D721Med (cell line): ENCODE results near the gene IL4I1.

Experiments used
- DNase-seq: peaks from one replicate; pipeline ENCODE4 v3.0.0; 2011; ENCODE audit warnings: low spot score; ENCODE audit not compliant: insufficient read length
- FAIRE-seq: peaks from 2 replicates; lab custom pipeline; 2011; peaks lifted over from hg19 to GRCh38; lab: Jason Lieb, UNC
- CTCF ChIP-seq: IDR thresholded peaks from 2 replicates; pipeline ENCODE4 v1.5.1; 2012; ENCODE audit warnings: mild to moderate bottlenecking, control low read depth; ENCODE audit not compliant: insufficient read depth; ENCODE audit errors: missing control alignments

IL4I1 gene

GRCh38 chr19:49857061-49857837, 39.4 kb downstream of the IL4I1 start:
- TF ChIP-seq CTCF, result no peak
- FAIRE-seq (no peak), DNase-seq (peak; percentile 13)

DNA sequence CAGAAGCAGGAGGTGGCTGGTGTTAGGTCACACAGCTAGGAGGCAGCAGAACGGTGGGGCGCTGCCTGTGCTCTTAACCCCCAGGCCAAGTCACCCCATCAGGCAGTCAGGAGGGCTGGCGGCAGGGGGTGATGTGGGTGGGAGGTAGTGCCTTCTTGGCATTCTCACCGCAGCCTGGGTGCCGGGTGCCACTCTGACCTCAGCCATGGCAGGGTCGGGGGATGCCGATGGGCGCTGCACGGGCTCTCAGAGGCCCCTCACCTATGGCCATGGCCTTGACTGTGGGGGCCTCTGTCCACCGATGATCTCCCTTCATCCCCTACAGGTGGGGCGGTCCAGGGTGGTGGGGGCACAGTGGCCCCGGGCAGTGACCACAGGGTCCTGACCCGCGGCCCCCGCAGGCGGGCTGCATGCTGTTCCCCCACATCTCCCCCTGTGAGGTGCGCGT, 40.1 kb downstream of the IL4I1 start:
- no peak for TF ChIP-seq CTCF
- DNase-seq (peak; percentile 7), FAIRE-seq (no peak)

DNA sequence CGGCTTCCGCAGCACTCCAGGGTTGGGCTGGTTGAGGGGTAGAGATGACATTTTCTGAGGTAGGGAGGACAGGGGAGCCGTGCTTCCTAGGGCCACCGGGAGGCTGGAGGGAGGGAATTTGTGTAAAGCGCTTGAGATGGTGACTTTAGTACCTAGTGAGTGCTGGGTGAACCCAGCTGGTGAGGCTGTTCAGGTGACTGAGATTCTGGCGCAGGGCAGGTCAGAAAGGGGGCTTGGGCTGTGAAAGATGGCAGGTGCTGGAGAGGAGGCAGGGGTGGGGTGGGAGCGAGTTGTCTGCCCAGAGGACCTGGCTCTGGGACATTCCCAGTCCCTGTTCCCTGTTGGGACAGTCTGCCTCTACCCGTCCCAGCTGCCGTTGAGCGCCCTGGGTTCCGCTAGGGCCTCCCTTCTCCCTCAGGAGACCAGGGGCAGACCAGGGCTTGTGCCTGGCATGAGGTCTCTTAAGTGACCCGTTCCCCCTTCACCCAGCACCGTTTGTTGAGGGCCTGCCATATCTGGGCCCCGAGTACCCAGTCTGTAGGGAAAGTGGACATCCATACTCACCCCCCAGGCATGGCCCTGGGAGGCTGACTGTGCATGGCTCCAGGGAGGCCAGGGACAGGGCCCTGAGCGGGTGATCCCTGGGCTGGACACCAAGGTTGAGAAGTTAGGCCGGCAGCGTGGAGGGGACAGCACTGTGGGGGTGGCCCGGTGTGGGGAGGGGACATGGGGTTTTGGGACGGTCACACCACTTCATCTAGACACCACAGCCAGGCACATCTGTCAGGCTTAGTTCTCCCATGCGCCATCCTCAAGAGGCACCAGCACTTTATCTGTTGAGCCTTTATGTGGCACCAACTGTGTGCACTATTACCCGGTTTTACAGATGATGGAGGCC, 40.8 kb downstream of the IL4I1 start:
- DNase-seq (peak; percentile 17), FAIRE-seq (no peak)
- no peak for TF ChIP-seq CTCF

DNA sequence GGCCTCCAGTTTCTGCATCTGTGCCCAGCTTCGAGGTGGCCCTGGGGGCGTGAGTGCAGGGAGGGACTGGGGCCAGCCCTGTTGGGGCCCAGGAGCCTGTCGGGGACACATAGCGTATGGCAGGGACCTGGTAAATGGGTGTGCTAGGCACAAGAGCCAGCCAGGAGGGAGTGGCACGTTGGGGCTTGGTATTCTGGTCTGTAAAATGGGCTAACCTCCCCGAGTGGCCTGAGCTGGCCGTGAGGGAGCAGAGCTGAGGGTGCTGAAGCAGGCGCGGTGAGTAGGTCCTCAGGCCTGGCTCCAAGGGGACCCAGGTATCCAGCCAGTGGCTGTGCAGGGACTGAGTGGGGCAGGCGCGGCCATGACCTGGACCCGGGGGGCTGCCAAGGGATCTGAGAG, 41.4 kb downstream of the IL4I1 start:
- FAIRE-seq (no peak), DNase-seq (no peak)
- no peak for TF ChIP-seq CTCF

- TF ChIP-seq CTCF, result no peak
These were observed 42.1 kb downstream of the IL4I1 start for GRCh38 chr19:49854378-49855263.

DNA sequence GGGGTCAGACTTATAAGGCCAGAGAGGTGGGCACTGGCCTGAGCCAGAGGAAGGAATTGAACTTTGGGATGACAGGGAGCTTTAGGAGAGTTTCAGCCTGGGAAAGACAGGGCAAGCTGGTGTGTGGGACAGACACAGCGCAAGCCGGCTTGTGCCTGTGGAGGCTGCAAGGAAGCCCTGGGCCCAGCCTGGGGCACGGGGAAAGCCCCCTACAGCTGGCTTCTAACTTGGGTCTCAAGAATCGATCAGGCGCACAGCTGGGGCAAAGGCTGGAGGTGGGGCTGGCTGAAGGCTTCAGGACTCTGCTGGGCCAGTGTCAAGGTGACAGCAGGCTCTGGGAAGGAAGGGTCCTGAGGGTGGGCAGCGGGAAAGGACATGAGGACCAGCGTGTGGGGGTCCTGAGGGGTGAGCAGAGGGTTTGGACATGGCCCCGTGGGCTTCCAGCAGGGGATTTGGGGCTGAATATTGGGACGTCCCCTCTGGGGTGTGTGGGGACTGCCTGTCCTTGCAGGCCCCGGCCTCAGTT, 42.8 kb downstream of the IL4I1 start:
- TF ChIP-seq CTCF, result no peak
- DNase-seq (peak; percentile 1), FAIRE-seq (no peak)

More at GRCh38 chr19:49854378-49855263, 42.1 kb downstream of the IL4I1 start:
- no peak for FAIRE-seq
- DNase-seq, result no peak
